ENCODE data around the gene AP3B2. TPM values are rescaled to one million over a fixed set of nuclear protein-coding genes. Genes with fewer than 3 reads are reported as not detected.

The AP3B2 gene
- total and polyA plus RNA-seq, 2 donors (not counting 3 experiments of a cell fraction or from before 2014, with no cell fraction given), result not detected

DNA sequence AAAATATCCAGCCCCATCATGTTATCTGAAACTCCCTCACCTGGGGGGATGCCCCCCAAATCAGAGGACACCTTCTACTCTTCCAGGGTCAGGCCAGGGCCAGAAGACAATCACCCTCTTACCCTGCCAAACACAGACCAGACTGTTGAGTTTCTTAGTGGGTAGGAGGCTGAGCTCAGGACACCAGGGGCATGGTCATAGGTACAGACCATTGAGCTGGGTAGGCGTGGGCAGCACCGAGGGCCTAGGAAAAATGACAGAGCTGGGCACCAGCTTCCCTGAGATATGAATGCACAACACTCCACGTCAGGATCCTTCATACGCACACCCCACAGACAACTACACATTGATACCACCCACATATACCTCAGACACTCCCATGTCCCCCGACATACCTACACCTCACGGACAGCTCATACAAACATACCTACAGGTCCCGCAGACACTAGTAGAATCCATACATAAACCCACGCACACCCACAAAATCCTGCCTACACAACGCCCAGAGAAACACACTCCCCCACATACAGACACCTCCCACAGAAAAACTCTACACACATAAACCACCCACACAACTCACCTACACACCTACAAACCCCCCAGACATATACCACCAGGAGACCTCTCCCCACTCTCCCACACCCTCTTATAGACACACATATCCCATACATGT is 11.8 kb downstream of the AP3B2 start:
- Histone ChIP-seq H3K9me1 (replicated peaks; ENCODE audit: control insufficient read depth, extremely low read depth, insufficient read depth, low read length) (no peaks in the 10 kb centered on the region), H3K9me3 (replicated peaks; ENCODE audit: control insufficient read depth, insufficient read depth, low read length) (no peaks in the 10 kb centered on the region), H3K4me2 (ENCODE audit: insufficient read depth, low read length) (no peak overlapping the region), H3K27ac (ENCODE audit: insufficient read depth, low read depth, low read length) (no peak overlapping the region), H4K20me1 (replicated peaks; ENCODE audit: control insufficient read depth, extremely low read depth, insufficient read depth, low read length) (no peaks in the 10 kb centered on the region), H3K4me3 (replicated peaks in 1 of 3; ENCODE audit: insufficient read depth in 1 of 3, low read depth in 1 of 3, low read length in 3 of 3) (no peak overlapping the region), H2AFZ (ENCODE audit: low read depth, low read length) (no peak overlapping the region), H3K9ac (replicated peaks; ENCODE audit: extremely low read depth, insufficient read depth, low read length) (no peak overlapping the region), H3K79me2 (ENCODE audit: control insufficient read depth, insufficient read depth, low read length) (no peaks in the 10 kb centered on the region), H3K27me3 (ENCODE audit: control insufficient read depth in 2 of 2, insufficient read depth in 2 of 2, low read length in 2 of 2) (no peaks in the 10 kb centered on the region), H3K4me1 (ENCODE audit: control insufficient read depth, extremely low read depth, insufficient read depth, low read length) (no peaks in the 10 kb centered on the region), H3K36me3 (ENCODE audit: control insufficient read depth in 2 of 2, extremely low read depth in 1 of 2, insufficient read depth in 2 of 2, low read length in 2 of 2) (no peaks in the 10 kb centered on the region)
- dilution Hi-C loops (cut with MboI; ENCODE audit: extremely low pct_ligation_motif_present, low sequenced_read_pairs) (no loop called here), intact Hi-C loops (cut with micrococcal nuclease) (no loop called here)
- DNase-seq (ENCODE audit: low read depth, low spot score), result no peak
- CTCF ChIA-PET, result no interaction called here
- POLR2A ChIA-PET, result no interaction called here
- no peak for TF ChIP-seq JUN (IDR thresholded peaks at IDR 0.05; ENCODE audit: borderline replicate concordance, insufficient read depth, insufficient read length, low read depth)
- TF ChIP-seq POLR2AphosphoS5 (IDR thresholded peaks at IDR 0.05; ENCODE audit: insufficient read depth, low read depth, low read length), result no peak
- TF ChIP-seq, protein P1, sequence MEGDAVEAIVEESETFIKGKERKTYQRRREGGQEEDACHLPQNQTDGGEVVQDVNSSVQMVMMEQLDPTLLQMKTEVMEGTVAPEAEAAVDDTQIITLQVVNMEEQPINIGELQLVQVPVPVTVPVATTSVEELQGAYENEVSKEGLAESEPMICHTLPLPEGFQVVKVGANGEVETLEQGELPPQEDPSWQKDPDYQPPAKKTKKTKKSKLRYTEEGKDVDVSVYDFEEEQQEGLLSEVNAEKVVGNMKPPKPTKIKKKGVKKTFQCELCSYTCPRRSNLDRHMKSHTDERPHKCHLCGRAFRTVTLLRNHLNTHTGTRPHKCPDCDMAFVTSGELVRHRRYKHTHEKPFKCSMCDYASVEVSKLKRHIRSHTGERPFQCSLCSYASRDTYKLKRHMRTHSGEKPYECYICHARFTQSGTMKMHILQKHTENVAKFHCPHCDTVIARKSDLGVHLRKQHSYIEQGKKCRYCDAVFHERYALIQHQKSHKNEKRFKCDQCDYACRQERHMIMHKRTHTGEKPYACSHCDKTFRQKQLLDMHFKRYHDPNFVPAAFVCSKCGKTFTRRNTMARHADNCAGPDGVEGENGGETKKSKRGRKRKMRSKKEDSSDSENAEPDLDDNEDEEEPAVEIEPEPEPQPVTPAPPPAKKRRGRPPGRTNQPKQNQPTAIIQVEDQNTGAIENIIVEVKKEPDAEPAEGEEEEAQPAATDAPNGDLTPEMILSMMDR (IDR thresholded peaks at IDR 0.05; ENCODE audit: extremely low read depth in 1 of 2, insufficient read depth in 1 of 2, low read depth in 1 of 2, low read length in 2 of 2), result no peak
- no peak for TF ChIP-seq FOS (IDR thresholded peaks at IDR 0.05; ENCODE audit: borderline replicate concordance, insufficient read depth, low read length)
- no peak for TF ChIP-seq POLR2A (IDR thresholded peaks at IDR 0.05; ENCODE audit: low read depth, low read length)
- TF ChIP-seq, protein P2, sequence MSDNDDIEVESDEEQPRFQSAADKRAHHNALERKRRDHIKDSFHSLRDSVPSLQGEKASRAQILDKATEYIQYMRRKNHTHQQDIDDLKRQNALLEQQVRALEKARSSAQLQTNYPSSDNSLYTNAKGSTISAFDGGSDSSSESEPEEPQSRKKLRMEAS (IDR thresholded peaks at IDR 0.05; ENCODE audit: insufficient read depth, insufficient read length), result no peak
- no peak for TF ChIP-seq MYC (IDR thresholded peaks at IDR 0.05; ENCODE audit: low read depth, low read length)
- no peak for TF ChIP-seq GATA2 (IDR thresholded peaks at IDR 0.05; ENCODE audit: insufficient read depth, insufficient read length, low read depth, low read length)
- no peak for TF ChIP-seq EZH2 (IDR thresholded peaks at IDR 0.05; ENCODE audit: borderline replicate concordance, low read depth, low read length, severe bottlenecking)
- no TSS peak for BruUV-seq (replicated peaks)
- FAIRE-seq, result no peak
